GM21576 (cell line): ENCODE results near the gene GPR176.
"Not testable (repeated sequence)": the region's sequence is repeated elsewhere in the genome, so short reads cannot be mapped to it uniquely, and the experiment has no call there.

Source experiments
- ATAC-seq: cut with Tn5 transposase; IDR thresholded peaks from one replicate; pipeline ENCODE4 v1.9.1; 2021; ENCODE audit warnings: mild to moderate bottlenecking, moderate library complexity; ENCODE audit not compliant: unreplicated experiment

Gene GPR176

DNA sequence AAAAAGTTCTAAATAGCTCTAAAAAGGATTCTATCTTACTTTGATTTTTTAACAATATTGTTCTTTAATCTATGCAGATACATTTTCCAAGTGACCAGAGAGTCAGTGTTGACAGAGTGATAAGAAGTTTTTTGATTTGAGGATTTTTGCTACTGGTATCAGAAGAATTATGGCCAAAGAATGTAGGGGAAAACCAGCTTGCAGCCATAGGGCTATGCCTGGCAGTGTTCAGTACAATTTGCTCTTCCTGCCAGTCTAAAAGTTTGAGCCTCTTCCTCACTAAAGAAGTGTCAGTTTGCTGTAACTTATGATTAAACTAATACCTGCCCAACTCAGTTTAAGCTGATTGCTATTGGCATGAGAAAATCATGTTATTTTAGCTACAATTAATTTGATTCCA lies 102.2 kb downstream of the GPR176 start:
- ATAC-seq: no peak

DNA sequence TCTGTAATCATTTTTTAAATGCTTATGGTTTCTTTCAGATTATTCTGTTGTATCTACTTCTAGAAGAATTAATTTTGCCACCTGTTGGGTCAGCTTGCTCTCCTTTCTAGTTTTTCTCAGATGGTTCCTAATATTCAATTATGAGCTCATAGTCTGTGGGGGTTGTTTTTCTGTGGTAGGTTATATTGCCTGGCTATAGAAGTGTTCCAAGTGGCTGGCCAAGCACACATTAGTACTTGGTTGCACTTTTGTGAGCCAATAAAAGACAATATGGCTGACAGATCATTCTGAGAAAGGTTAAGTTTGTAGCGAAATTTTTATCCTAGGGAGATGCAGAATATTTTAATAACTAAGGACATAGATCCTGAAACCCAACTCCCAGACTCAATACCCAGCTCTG lies 105.6 kb downstream of the GPR176 start:
- ATAC-seq: no peak

DNA sequence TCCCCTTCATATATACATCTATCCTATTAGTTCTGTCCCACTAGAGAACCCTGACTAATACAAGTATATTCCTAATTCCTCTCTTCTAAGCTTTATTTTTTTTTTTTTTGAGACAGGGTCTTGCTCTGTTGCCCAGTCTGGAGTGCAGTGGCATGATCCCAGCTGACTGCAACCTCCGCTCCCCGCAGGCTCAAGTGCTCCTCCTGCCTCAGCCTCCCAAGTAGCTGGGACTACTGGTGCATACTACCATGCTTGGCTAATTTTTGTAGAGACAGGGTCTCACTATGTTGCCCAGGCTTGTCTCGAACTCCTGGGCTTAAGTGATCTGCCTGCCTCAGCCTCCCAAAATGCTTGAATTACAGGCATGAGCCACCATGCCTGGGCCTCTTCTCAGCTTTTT lies 107.4 kb downstream of the GPR176 start:
- ATAC-seq: not testable (repeated sequence)

DNA sequence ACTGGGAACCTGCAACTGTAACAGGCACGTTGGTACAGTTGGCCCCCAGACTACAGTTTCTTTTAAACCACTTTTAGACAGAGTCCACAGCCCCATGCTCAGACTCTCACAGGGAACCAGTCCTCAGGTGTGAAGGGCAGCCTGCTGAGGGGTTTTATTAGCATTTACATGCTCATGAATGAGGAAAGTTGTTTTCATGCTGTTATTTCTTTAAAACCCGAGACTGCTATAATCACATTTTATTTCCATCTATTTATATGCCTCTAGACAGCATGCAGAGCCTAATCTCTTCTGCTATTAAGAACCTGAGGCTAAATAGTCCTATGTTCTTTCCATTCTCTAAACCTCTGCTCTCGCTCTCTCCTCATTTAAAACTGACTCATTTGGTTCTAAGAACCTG lies 111.2 kb downstream of the GPR176 start:
- no peak for ATAC-seq

DNA sequence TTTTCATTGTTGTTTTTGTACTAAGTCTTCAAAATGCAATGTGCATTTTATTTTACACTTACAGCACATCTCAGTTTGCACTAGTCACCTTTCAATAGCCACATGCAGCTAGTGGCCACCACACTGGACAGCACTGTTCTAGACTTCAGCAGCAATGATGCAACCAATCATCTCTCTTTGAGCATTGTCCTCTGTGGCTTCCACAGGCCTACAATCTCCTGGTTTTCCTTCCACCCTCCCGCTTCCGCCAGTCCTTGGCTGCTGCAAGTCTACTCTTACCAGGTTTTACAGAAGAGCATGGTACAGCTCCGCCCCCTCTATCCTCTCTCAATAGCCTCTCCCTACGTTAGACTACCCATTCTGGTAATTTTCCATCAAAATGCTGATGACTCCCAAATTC lies 112.3 kb downstream of the GPR176 start:
- no peak for ATAC-seq

DNA sequence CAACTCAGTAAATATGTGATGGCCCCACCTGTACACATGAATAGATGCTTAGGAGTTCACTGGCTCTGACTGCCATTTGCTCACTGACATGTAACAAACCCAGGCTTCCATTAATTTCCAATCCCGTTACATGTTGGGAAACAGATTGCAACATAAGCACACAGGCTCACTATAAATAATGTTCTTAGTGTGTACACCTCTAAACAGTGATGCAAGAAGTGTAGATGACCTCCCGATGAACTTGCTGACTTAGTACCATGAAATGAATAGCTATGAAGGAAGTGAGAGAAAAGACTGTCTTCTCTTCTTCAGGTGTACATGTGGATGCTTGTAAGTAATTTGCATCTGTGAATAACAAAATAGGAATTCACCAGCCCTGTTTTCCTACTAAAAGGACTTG lies 116.0 kb downstream of the GPR176 start:
- ATAC-seq: no peak

DNA sequence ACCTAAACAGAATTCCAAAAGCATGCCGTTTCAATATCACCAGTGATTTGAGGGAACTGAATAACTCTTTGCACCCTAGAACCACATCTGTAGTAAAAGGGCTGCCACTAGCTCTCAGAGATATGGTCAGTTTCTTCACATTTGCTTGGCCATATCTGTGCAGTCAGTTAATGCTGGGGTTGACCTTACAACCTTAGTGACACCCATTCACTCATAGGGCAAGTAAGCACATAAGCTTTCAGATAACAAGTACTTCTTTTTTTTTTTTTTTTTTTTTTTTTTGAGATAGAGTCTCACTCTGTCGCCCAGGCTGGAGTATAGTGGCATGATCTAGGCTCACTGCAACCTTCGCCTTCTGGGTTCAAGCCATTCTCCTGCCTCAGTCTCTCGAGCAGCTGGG lies 117.0 kb downstream of the GPR176 start:
- no peak for ATAC-seq

DNA sequence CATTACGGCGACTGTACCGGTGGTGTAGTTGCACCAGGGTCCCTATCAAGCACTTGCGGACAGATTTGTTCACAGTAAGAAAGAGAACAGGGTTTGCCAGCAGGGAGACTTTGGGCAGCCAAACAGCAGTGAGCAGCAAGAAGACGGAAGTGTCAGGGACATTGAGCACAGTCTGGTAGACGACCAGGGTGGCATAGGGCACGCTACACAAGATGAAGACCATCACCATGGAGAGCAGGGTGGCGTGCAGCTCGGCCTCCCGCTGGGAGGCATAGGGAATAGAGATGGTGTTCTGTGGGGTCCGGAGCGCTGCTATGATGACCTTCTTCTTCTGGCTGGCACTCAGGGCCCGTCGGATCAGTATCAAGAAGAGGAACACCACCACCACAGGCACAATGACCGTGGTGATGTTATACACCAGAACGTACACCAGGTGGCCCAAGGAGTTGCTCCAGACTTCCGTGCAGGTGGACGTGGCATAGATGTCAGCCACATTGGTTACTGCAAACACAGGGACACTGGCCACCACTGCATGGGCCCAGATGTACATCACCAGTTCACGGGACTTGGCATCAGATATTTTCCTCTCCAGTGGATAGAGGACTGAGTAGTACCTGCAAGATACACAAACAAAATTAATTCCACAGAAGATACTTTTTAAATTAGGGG lies 118.3 kb downstream of the GPR176 start:
- no peak for ATAC-seq

DNA sequence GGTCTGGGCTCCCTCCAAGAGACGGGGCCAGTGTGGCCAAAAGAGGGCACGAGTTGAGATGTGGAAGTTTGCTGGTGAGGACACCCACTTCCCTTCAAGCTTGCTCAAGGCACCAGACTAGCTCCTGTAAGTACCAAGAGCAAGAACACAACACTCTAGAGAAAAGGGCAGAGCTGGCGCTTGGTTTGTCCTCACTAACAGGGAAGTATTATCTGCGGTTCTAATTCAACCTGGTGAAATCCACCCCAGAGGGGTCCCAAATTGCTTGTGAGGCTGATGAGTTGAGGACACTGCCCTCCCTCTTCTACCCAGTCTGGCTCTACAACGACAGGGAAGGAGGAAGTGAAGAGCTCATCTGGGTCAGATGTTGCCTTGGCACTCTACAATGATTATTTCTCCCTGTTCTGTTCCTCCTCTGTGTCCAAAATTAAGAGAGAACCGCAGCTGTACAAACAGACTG lies 120.5 kb downstream of the GPR176 start:
- ATAC-seq: no peak

DNA sequence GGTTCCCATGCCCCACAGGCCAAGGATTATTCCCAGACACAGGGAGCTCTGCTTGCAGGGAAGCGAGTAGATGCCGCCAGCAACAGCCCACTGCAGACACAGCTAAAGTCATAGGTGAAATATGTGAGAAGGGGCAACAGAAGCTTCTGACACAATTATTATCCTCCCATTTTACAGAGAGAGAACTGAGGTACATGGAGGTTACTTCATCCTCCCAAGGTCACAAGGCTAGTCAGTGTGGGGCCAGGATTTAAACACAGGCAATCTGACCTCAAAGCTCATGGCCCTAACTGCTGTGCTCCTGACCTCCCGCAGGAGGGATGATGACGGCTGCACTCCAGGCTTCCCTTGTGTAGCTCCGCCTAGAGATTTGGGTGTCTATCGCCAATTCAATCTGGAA lies 121.7 kb downstream of the GPR176 start:
- ATAC-seq: no peak

DNA sequence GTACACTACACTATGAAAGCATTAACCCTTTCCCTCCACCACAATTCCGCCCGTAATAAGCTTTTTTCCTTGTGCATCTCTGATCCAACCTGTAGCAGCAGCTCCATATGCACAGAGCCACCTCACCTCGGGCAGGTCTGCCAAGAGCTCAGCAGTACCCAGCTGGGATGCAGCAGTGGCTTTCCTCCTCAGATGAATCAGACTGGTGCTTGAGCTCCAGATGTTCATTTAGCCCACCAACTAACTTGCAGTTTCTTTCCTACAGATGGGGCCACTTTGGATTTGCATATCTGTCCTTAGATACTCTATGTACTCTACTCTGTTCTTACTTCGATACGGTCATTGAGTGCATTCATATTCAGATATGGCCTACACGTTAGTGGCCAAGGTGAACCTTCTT lies 122.7 kb downstream of the GPR176 start:
- ATAC-seq: no peak

DNA sequence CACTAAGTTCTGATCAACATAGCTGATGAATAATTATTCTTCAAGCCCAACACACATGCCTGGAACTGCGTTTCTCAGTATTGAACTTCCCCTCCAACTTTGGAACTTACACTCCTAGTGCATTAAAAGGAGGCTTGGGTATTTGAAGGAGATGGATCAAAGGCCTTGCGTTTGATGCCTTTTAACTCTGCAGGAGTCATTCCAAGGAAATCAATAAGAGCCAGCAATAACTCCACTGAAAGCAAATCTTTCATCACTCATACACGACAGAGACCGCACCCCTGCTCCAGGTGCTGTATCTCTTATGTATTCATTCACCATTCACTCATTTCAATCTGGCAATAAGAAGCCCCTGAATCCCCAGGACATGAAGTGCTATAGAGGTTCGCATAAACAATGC lies 123.5 kb downstream of the GPR176 start:
- no peak for ATAC-seq

DNA sequence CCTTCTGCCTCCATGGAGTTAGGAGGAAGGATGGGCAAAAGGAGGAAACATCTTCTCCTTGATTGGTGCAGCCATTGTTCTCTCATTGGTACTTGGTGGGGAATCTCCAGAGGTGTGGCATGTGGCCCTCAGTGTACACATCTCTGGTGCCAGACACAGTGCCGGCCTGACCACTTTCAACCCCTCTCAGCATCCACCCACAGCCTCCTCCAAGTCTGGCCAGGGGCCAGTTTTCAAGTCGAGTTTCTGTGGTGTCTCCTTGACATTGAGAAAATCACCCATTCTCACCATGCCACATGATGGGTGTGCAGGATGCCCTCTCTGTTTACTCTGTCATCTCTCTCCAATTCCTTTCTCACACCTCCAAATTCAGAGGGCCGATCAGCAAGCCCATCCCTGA lies 124.6 kb downstream of the GPR176 start:
- ATAC-seq: no peak

DNA sequence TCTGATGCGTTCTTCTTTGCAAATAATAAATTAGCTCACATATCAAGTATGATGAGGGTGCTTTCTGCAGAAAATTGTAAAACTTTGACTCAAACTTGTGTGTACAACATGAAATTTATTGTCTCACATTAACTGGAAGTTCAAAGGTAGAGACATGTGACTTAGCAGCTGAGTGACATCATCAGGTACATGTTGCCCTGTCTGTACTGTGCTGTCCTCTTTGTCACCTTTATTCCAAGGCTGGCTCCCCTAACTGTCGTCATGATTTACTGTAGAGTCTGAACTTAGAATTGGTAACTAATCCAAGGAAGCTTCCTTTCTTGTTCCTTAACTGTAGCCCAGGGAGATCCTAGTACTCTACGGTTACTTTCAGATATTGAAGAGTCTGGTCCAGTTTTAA lies 125.1 kb downstream of the GPR176 start:
- no peak for ATAC-seq

DNA sequence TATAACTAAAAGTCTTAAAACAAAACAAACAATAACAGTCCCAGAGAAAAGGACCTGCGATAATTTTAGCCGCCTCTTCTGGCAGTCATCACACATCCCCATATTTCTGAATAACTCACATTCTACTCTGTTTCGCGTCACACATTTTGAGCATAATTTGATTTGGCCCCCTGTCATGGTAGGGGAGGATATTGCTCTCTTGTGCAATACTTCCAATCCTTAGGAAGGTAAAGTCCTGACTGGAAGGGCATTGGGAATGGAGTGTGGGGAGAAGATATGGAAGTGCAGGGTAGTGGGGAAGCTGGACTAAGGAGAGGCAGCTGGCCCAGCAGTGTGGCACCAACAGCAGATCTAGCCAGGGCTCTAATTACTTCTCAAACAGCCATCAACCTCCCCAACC lies 126.1 kb downstream of the GPR176 start:
- no peak for ATAC-seq

DNA sequence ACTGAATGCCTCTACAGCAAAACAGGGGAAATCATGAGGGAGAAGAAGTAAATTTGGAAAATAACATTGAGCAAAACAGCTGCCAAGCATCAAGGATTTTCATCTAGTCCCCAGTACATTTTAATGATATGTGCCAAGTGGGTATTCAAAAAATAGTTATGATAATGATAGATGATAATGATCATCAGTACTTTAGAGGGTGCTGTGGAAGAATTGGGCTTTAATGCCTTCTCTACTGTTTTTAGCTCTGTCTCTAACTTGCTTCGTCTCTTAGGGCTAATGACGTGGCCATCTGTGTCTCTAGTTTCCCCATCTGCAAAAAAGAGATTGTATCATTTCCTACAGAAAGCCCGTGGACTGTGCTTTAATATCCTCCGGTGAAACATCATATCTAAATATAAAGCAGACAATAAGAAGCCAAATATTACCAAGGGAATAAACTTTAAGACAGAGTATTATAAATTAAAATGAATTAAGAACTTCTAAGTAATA lies 127.2 kb downstream of the GPR176 start:
- ATAC-seq: no peak

DNA sequence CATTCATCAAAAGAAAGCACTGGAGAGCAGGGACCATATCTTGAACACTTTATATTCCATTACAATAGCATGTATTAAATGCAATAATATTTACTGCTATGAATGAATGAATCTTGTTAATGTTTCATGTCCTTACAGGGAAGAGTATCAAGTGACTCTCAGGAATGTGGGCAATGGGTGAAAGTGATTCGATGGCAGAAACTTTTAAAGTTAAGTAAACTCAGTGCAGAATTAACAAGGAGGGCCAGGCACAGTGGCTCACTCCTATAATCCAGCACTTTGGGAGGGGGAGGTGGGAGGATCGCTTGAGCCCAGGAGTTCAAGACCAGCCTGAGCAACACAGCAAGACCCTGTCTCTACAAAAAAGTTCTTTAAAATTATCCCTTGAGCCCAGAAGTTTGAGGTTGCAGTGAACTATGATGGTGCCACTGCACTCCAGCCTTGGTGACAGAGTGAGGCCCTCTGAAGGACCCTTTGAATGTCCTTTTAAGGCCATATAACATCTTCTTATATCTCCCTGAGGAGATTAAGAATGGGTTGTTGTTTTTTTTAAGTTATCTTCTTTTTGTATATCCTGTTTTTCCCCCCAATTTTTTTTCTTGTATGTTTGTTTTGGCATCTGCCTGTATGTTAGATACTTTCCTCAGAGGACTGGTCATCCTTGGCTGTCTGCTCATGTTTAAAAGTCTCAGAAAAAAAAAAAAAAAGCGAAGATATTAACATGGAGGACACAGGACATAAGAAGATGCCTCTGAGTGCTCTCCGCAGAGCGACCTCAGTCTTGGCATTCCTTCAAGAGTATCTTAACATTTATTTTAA lies 127.8 kb downstream of the GPR176 start:
- ATAC-seq: no peak

DNA sequence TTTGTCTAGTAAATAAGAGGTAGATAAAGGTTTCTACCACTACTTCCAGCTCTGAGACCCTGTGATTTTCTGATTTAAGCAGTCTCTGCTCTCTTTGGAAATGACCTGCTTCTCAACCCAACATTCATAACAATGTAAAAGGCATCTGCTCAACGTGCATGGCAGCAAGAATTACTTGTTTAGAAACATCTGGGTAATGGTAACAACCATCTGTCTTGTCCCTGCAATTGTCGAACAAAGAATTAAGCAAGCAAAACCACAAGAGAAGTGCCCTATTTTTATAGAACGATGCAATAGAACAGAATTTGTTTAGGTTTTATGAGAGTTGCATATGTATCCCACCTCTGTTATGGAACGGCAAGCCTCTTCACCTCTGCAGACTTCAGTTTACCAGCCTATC lies 130.3 kb downstream of the GPR176 start:
- ATAC-seq: no peak

DNA sequence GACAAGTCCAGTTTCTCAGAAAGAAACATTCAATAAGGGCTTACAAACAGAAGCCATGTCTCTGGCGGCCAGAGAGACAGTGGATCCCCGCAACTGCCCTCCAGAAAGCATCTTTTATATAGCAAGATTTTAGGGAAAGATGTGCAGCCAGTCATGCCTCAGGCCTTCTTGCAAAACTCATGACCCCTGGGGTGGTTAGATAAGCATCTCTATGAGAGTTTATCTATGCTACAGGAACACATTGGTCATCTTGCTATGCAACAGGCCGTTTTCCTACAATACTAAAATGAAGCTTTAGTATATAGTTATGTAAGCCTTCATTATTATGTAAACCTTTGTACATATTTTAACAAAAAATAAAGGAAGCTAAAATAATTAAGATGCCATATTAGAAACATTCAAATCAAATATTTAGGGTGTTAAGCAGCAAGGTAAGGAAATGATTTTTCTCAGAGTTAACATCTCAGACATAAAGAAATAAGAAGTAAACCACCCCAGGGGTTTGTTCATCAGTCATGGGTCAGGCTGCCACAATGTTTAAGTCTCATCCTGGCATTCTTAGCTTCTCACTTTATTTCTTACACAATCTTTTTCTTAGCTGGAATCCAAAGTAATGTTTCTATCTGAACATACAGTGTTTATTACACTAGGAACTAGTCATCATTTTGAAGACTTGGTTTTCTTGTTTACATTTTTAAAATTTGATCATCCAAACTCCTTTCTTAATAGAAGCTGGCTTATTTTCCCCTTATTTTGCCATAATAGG lies 131.1 kb downstream of the GPR176 start:
- ATAC-seq: no peak

DNA sequence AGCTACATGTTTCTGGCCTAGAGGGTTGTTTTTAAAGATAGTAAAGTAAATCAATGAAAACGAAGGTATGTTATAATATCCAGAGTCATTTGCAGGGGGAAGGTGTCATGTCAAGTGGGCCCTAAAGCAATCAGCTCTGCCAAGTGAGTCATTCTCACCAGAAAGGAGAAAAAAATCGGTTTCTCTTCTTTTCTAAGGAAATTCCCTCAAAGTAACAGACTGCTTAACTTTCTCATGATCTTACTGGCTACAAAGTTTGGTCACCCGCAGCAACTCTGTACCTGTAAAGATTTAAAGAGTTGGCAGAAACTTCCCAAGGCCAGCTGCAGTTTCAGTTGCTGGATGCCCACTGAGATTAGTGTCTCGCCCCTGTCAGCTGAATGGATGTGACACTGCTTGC lies 132.0 kb downstream of the GPR176 start:
- ATAC-seq: peak; percentile 34

DNA sequence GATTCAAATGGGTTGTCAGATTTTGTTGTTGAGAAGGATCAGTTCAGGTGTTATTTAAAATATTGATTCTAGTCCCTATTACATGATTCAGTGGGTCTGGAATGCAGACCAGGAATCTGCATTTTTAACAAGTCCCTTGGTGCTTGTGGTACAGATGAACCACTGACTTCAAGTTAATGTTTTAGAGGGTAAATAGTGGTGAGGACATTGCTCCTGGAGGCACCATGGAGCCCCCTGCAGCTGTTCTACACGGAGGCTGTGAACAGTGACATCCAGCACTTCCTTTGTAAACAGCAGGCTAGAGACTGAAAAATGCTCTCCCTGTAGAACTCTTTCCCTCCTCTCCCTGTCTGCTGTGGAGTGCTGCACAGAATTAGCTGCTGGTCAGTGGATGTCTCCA lies 132.6 kb downstream of the GPR176 start:
- no peak for ATAC-seq
